H9 (cell line): ENCODE data around the gene CADM1. TPM values are rescaled to one million over a fixed set of nuclear protein-coding genes. Genes with fewer than 3 reads are reported as not detected.

ENCODE experiments used
- DNase-seq: peaks from one replicate; pipeline ENCODE4 v3.0.0-alpha.2; 2017
- H2AFZ ChIP-seq: one replicate; pipeline ENCODE4 v1.6.1; 2013; ENCODE audit warnings: mild to moderate bottlenecking, low read length, control low read depth, moderate library complexity
- H2AK5ac ChIP-seq: 2 replicates; pipeline ENCODE4 v1.6.1; 2013; ENCODE audit warnings: low read length, control low read depth, mixed read lengths; ENCODE audit not compliant: insufficient read length
- H2BK120ac ChIP-seq: one replicate; pipeline ENCODE4 v1.6.1; 2013; ENCODE audit warnings: low read depth, mild to moderate bottlenecking, low read length, control low read depth, inconsistent platforms; ENCODE audit not compliant: poor library complexity, severe bottlenecking
- H2BK12ac ChIP-seq: 2 replicates; pipeline ENCODE4 v1.6.1; 2013; ENCODE audit warnings: low read length, control low read depth, mixed read lengths, low read depth; ENCODE audit not compliant: insufficient read length
- H2BK15ac ChIP-seq: 2 replicates; pipeline ENCODE4 v1.6.1; 2013; ENCODE audit warnings: low read depth, low read length, control low read depth
- H2BK20ac ChIP-seq: one replicate; pipeline ENCODE4 v1.6.1; 2013; ENCODE audit warnings: low read depth, mild to moderate bottlenecking, low read length, control low read depth, inconsistent platforms; ENCODE audit not compliant: poor library complexity, severe bottlenecking
- H2BK5ac ChIP-seq: 2 replicates; pipeline ENCODE4 v1.6.1; 2013; ENCODE audit warnings: low read length, control low read depth, mixed read lengths; ENCODE audit not compliant: insufficient read length
- H3K14ac ChIP-seq: 2 replicates; pipeline ENCODE4 v1.6.1; 2013; ENCODE audit warnings: low read length, control low read depth; ENCODE audit not compliant: insufficient read depth
- H3K18ac ChIP-seq: 2 replicates; pipeline ENCODE4 v1.6.1; 2013; ENCODE audit warnings: low read depth, mild to moderate bottlenecking, mixed read lengths, low read length, control low read depth; ENCODE audit not compliant: insufficient read length
- H3K23ac ChIP-seq: 2 replicates; pipeline ENCODE4 v1.6.1; 2013; ENCODE audit warnings: low read length, control low read depth, mixed read lengths, low read depth; ENCODE audit not compliant: insufficient read length
- H3K23me2 ChIP-seq: 2 replicates; pipeline ENCODE4 v1.6.1; 2013; ENCODE audit warnings: low read depth, mild to moderate bottlenecking, mixed read lengths, low read length, control low read depth; ENCODE audit not compliant: insufficient read length, poor library complexity, severe bottlenecking
- H3K27ac ChIP-seq: 2 replicates; pipeline ENCODE4 v1.5.1; 2013; ENCODE audit warnings: low read length, control low read depth, mixed read lengths, low read depth; ENCODE audit not compliant: insufficient read length
- H3K27me3 ChIP-seq: 2 replicates; pipeline ENCODE4 v1.6.1; 2013; ENCODE audit warnings: low read length, control low read depth, inconsistent platforms; ENCODE audit not compliant: insufficient read depth
- H3K4ac ChIP-seq: 2 replicates; pipeline ENCODE4 v1.6.1; 2013; ENCODE audit warnings: low read depth, mild to moderate bottlenecking, control low read depth, inconsistent platforms, low read length, moderate library complexity
- H3K4me1 ChIP-seq: 2 replicates; pipeline ENCODE4 v1.6.1; 2013; ENCODE audit warnings: low read length, control low read depth, inconsistent platforms; ENCODE audit not compliant: insufficient read depth
- H3K4me2 ChIP-seq: 2 replicates; pipeline ENCODE4 v1.6.1; 2013; ENCODE audit warnings: low read length, control low read depth, mixed read lengths; ENCODE audit not compliant: insufficient read length, insufficient read depth
- H3K56ac ChIP-seq: 2 replicates; pipeline ENCODE4 v1.6.1; 2013; ENCODE audit warnings: low read depth, mild to moderate bottlenecking, mixed read lengths, low read length, control low read depth; ENCODE audit not compliant: insufficient read length
- H3K79me1 ChIP-seq: 2 replicates; pipeline ENCODE4 v1.6.1; 2013; ENCODE audit warnings: low read depth, mild to moderate bottlenecking, moderate library complexity, low read length, control low read depth, inconsistent platforms; ENCODE audit not compliant: insufficient read depth, poor library complexity, severe bottlenecking
- H3K79me2 ChIP-seq: 2 replicates; pipeline ENCODE4 v1.6.1; 2013; ENCODE audit warnings: low read length, control low read depth, inconsistent platforms; ENCODE audit not compliant: insufficient read depth
- H3K9ac ChIP-seq: 2 replicates; pipeline ENCODE4 v1.6.1; 2013; ENCODE audit warnings: low read length, control low read depth, mixed read lengths; ENCODE audit not compliant: insufficient read length; ENCODE audit errors: extremely low read depth
- H3K9me3 ChIP-seq: one replicate; pipeline ENCODE4 v1.6.1; 2013; ENCODE audit warnings: low read depth, low read length, inconsistent platforms; ENCODE audit not compliant: control insufficient read depth
- H3T11ph ChIP-seq: one replicate; pipeline ENCODE4 v1.6.1; 2013; ENCODE audit warnings: mild to moderate bottlenecking, low read length, control low read depth, inconsistent platforms
- H4K20me1 ChIP-seq: one replicate; pipeline ENCODE4 v1.6.1; 2013; ENCODE audit not compliant: control insufficient read depth, insufficient read length, insufficient read depth
- H4K5ac ChIP-seq: 2 replicates; pipeline ENCODE4 v1.6.1; 2013; ENCODE audit warnings: low read depth, mild to moderate bottlenecking, mixed read lengths, low read length, control low read depth; ENCODE audit not compliant: insufficient read length
- H4K8ac ChIP-seq: replicated peaks from 2 replicates; pipeline ENCODE4 v1.6.1; 2013; ENCODE audit warnings: low read length, control low read depth, mixed read lengths, low read depth; ENCODE audit not compliant: insufficient read length
- H4K91ac ChIP-seq: 2 replicates; pipeline ENCODE4 v1.6.1; 2013; ENCODE audit warnings: low read depth, mild to moderate bottlenecking, moderate library complexity, mixed read lengths, low read length, control low read depth; ENCODE audit not compliant: insufficient read length
- H3K27ac Mint-ChIP-seq, 3 experiments: 2 replicates in 2 of 3; 3 replicates in 1 of 3; pipeline ENCODE4 v1.8.0; 2020 to 2021; ENCODE audit warnings: mixed read lengths in 3 of 3, mild to moderate bottlenecking in 1 of 3, moderate library complexity in 1 of 3
- H3K27me3 Mint-ChIP-seq: 2 replicates; pipeline ENCODE4 v1.8.0; 2021; ENCODE audit warnings: low read depth, mild to moderate bottlenecking, moderate library complexity, mixed read lengths
- H3K36me3 Mint-ChIP-seq, 3 experiments: 2 replicates in 2 of 3; 3 replicates in 1 of 3; pipeline ENCODE4 v1.8.0; 2020 to 2021; ENCODE audit warnings: low read depth in 3 of 3, mixed read lengths in 3 of 3; ENCODE audit not compliant: insufficient read depth in 1 of 3
- H3K4me1 Mint-ChIP-seq, 2 experiments: 2 replicates each; pipeline ENCODE4 v1.8.0; 2020; ENCODE audit warnings: mixed read lengths in 2 of 2
- H3K4me3 Mint-ChIP-seq, 2 experiments: 2 replicates in 1 of 2; 3 replicates in 1 of 2; pipeline ENCODE4 v1.8.0; 2020 to 2021; ENCODE audit warnings: mild to moderate bottlenecking in 2 of 2, mixed read lengths in 2 of 2, moderate library complexity in 1 of 2
- H3K9me3 Mint-ChIP-seq, 2 experiments: 2 replicates in 1 of 2; 3 replicates in 1 of 2; pipeline ENCODE4 v1.8.0; 2020; ENCODE audit warnings: mild to moderate bottlenecking in 2 of 2, mixed read lengths in 2 of 2, moderate library complexity in 1 of 2
- WGBS: extraction: QIAGEN DNeasy Blood & Tissue Kit; methylation state at CpG from one replicate; pipeline ENCODE4 v1.1.7; 2013; ENCODE audit warnings: missing lambda C conversion rate, low lambda C conversion rate, mixed read lengths; ENCODE audit not compliant: insufficient read length; ENCODE audit errors: extremely low coverage; 5-methylcytosine and 5-hydroxymethylcytosine counted together
- total RNA-seq: library from RNA; stranded (reverse); gene quantifications from 2 replicates; pipeline ENCODE4 v1.2.1, GENCODE V29; 2021
- TF ChIP-seq, protein P1 (sequence below): fragments of 200-600 bp; sonication (generic); conservative IDR thresholded peaks from 3 replicates; pipeline ENCODE4 v1.8.0; 2021; ENCODE audit warnings: antibody characterized with exemption, mild to moderate bottlenecking

The CADM1 gene
- total RNA-seq, 1 experiment from 2014 or later: 11.9 TPM

DNA sequence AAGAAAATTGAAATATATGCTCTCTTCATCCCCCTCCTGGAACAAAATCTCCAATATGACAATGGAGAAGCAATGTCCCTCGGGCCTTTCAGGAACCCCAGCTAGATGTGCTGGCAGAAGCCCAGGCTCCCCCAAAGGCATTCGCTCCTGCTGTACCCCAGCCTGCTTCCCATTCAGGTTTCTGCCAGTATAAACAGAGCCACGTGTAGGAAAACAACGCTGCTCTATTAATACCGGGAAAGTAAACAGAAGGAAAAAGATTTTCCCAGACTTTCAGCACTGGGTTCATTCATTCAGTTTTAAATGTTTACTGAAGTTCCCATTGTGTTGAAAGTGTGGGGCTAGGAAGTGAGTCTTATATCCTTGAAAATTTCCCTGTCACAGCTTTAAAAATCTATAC, 147.1 kb downstream of the CADM1 start:
- H4K91ac ChIP-seq: no peak overlapping the region
- H3K9me3 ChIP-seq: no peaks in the 10 kb centered on the region
- H2BK5ac ChIP-seq: no peak overlapping the region
- no peak overlapping the region for H3K9ac ChIP-seq
- H3K18ac ChIP-seq: no peak overlapping the region
- H3K36me3 Mint-ChIP-seq: no peaks in the 10 kb centered on the region
- H2AK5ac ChIP-seq: no peak overlapping the region
- H3K4me1 Mint-ChIP-seq: no peaks in the 10 kb centered on the region
- H2BK20ac ChIP-seq: no peak overlapping the region
- H3K79me2 ChIP-seq: no peaks in the 10 kb centered on the region; the same call in 1 of the 2 replicates
- H2BK12ac ChIP-seq: no peak overlapping the region
- no peak overlapping the region for H4K8ac ChIP-seq
- H3K27ac Mint-ChIP-seq: no peak overlapping the region
- H4K20me1 ChIP-seq: no peaks in the 10 kb centered on the region
- H3T11ph ChIP-seq: no peak overlapping the region
- H3K27ac ChIP-seq: no peak overlapping the region
- no peaks in the 10 kb centered on the region for H3K4me1 ChIP-seq
- H2AFZ ChIP-seq: no peak overlapping the region
- no peaks in the 10 kb centered on the region for H3K9me3 Mint-ChIP-seq
- TF ChIP-seq, protein P1, sequence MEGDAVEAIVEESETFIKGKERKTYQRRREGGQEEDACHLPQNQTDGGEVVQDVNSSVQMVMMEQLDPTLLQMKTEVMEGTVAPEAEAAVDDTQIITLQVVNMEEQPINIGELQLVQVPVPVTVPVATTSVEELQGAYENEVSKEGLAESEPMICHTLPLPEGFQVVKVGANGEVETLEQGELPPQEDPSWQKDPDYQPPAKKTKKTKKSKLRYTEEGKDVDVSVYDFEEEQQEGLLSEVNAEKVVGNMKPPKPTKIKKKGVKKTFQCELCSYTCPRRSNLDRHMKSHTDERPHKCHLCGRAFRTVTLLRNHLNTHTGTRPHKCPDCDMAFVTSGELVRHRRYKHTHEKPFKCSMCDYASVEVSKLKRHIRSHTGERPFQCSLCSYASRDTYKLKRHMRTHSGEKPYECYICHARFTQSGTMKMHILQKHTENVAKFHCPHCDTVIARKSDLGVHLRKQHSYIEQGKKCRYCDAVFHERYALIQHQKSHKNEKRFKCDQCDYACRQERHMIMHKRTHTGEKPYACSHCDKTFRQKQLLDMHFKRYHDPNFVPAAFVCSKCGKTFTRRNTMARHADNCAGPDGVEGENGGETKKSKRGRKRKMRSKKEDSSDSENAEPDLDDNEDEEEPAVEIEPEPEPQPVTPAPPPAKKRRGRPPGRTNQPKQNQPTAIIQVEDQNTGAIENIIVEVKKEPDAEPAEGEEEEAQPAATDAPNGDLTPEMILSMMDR: no peak
- no peak overlapping the region for H2BK15ac ChIP-seq
- H3K27me3 Mint-ChIP-seq: peaks cover 5% of the 10 kb centered on the region; the same call in 1 of the 2 replicates
- H3K4ac ChIP-seq: no peak overlapping the region
- H4K5ac ChIP-seq: no peak overlapping the region
- no peaks in the 10 kb centered on the region for H3K79me1 ChIP-seq
- DNase-seq: no peak
- WGBS: no CpG with 5 or more reads among the region's 5 CpGs
- no peak overlapping the region for H3K4me3 Mint-ChIP-seq
- H3K56ac ChIP-seq: no peak overlapping the region
- H3K27me3 ChIP-seq: no peaks in the 10 kb centered on the region
- no peak overlapping the region for H2BK120ac ChIP-seq
- no peak overlapping the region for H3K4me2 ChIP-seq
- H3K14ac ChIP-seq: no peak overlapping the region
- no peaks in the 10 kb centered on the region for H3K23me2 ChIP-seq
- no peak overlapping the region for H3K23ac ChIP-seq
